Pancreas (tissue), 10 donors: ENCODE results near the gene SLU7. TPM values are rescaled to one million over a fixed set of nuclear protein-coding genes. Genes with fewer than 3 reads are reported as not detected.

Experiments
- ATAC-seq, 4 donors: fragments of 200-7000 bp; cut with Tn5 transposase; one replicate each; pipeline versions ENCODE4 v1.8.0 to v1.9.1; 2020; ENCODE audit warnings: mild to moderate bottlenecking in 4 of 4, moderate library complexity in 4 of 4
- DNase-seq, 6 donors: peaks; one replicate each; pipeline ENCODE4 v3.0.0-alpha.2; 2020
- FAIRE-seq: peaks from 2 replicates; lab custom pipeline; 2012; peaks lifted over from hg19 to GRCh38; lab: Jason Lieb, UNC
- H3K27ac ChIP-seq, 4 donors: fragments of 200-600 bp; sonication (generic); 1 replicate in 3 of 4; 2 replicates in 1 of 4; pipeline versions ENCODE4 v1.5.0 to v1.8.0; 2020
- H3K27me3 ChIP-seq, 4 donors: fragments of 200-600 bp; one replicate each; pipeline ENCODE4 v1.8.0; 2021
- H3K36me3 ChIP-seq, 3 donors: fragments of 200-600 bp; sonication (generic) in 1 of 3; one replicate each; pipeline versions ENCODE4 v1.5.0 to v1.8.0; 2020 to 2021
- H3K4me1 ChIP-seq, 3 donors: fragments of 200-600 bp; one replicate each; pipeline ENCODE4 v1.8.0; 2021
- H3K4me3 ChIP-seq, 4 donors: fragments of 200-600 bp; sonication (generic) in 2 of 4; one replicate each; pipeline versions ENCODE4 v1.5.0 to v1.8.0; 2020 to 2021
- H3K9me3 ChIP-seq, 4 donors: fragments of 200-600 bp; one replicate each; pipeline ENCODE4 v1.8.0; 2021
- WGBS, 2 donors: extraction: QIAGEN DNeasy Blood & Tissue Kit; methylation state at CpG; one replicate each; pipeline ENCODE4 v1.1.7; 2013; 5-methylcytosine and 5-hydroxymethylcytosine counted together
- intact Hi-C, 3 donors: fragments of 100-400 bp; cut with DNase I; formaldehyde crosslinking; loops; one replicate each; pipeline versions ENCODE4 v1.11.1 to v1.14.2; 2022
- polyA plus RNA-seq, 2 donors: library from polyadenylated mRNA; stranded (reverse); fragments of 200-250 nt; gene quantifications; one replicate each; pipeline ENCODE4 v1.2.3, GENCODE V29; 2013
- total RNA-seq, 6 donors: library from RNA; stranded (reverse); fragmentation: NEBNext Ultra II Directional in 4 of 6; extraction: Animal tissue kit (Norgen Biotek cat#: 25700) in 4 of 6; gene quantifications; one replicate each; pipeline versions ENCODE4 v1.2.1 to v1.2.4, GENCODE V29; 2021 to 2023
- TF ChIP-seq, protein P1 (sequence below), 4 donors: fragments of 200-600 bp; sonication (generic) in 3 of 4; IDR thresholded peaks; one replicate each; pipeline versions ENCODE4 v1.5.0 to v1.8.0; 2021; ENCODE audit warnings: antibody characterized with exemption in 4 of 4
- donor health status: healthy with polysubstance abuse.
- donor health status: DM: no; HTN: no; CAD: no; lungs with moderate emphysema.
- donor health status: DM: no; HTN: no; CAD: no.
- donor health status: control.
- donor health status: control.
- donor health status: Bipolar disorder and iron deficiency.
- donor health status: DM: yes; HTN: yes; CAD: no.
- donor health status: DM: no; HTN: no; CAD: no.
- donor health status: DM: no; HTN: no; CAD: no.
- donor health status: DM: yes; HTN: yes; CAD: no.

The SLU7 gene
- total and polyA plus RNA-seq, 8 donors, result 12.3 to 24.6 (median 20.6) TPM

DNA sequence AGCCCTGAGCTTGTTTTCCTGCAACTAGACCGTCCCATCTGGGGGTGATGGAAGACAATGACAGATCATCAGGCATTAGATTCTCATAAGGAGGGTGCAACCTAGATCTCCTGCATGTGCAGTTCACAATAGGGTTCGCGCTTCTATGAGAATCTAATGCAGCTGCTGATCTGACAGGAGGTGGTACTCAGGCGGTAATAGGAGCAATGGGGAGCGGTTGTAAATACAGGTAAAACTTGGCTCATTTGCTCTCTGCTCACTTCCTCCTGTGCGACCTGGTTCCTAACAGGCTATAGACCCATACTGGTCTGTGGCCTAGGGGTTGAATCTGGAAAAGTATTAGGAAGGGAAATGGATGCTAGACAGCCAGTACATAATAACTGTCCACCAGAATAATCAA is 42.5 kb upstream of the SLU7 start:
- Histone ChIP-seq H3K4me1 (peaks cover 0 to 10% (median 0%) of the 10 kb centered on the region in 3 donors), H3K36me3 (no peaks in the 10 kb centered on the region), H3K9me3 (no peaks in the 10 kb centered on the region), H3K27me3 (no peaks in the 10 kb centered on the region), H3K4me3 (no peak overlapping the region), H3K27ac (no peak overlapping the region)
- TF ChIP-seq, protein P1, sequence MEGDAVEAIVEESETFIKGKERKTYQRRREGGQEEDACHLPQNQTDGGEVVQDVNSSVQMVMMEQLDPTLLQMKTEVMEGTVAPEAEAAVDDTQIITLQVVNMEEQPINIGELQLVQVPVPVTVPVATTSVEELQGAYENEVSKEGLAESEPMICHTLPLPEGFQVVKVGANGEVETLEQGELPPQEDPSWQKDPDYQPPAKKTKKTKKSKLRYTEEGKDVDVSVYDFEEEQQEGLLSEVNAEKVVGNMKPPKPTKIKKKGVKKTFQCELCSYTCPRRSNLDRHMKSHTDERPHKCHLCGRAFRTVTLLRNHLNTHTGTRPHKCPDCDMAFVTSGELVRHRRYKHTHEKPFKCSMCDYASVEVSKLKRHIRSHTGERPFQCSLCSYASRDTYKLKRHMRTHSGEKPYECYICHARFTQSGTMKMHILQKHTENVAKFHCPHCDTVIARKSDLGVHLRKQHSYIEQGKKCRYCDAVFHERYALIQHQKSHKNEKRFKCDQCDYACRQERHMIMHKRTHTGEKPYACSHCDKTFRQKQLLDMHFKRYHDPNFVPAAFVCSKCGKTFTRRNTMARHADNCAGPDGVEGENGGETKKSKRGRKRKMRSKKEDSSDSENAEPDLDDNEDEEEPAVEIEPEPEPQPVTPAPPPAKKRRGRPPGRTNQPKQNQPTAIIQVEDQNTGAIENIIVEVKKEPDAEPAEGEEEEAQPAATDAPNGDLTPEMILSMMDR (IDR thresholded peaks at IDR 0.05), result no peak
- DNase-seq (no peak), ATAC-seq (no peak), FAIRE-seq (no peak)
- WGBS, 2 donors, result 84 to 97% methylated on average over 6 of the region's 6 CpGs
- intact Hi-C loops, result no loop called here

DNA sequence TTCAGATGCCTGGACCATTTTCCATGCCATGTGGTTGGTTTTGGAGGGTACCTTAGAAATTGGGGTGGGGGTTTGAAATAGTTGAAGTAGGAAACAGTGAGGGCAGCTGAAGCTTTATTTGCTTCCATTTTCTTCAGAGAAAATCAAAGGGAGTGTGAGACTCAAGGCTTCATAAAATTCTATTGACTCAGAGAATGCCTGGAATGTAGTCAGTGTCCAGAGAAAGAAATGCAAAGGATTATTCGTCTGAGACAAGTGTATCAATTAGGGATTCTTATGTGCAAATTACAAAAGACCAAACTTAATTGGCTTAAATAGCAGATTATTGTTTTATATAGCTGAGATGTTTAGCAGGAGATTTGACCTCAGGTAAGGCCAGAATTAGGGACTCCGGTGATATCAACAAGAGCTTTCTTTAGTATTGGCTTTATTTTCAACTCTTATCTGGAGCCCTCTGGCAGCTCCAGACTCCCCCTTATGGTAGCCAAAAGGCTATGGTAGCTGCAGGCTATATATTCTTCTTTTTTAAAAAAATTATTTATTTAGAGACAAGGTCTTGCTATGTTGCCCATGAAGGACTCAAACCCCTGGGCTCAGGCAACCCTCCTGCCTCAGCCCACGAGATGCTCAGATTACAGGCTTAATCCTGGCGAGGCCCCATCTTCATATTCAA is 41.6 kb upstream of the SLU7 start:
- intact Hi-C loops, result no loop called here
- TF ChIP-seq, protein P1 (IDR thresholded peaks at IDR 0.05), result no peak
- Histone ChIP-seq H3K27me3 (no peaks in the 10 kb centered on the region), H3K4me3 (no peak overlapping the region), H3K27ac (no peak overlapping the region), H3K9me3 (no peaks in the 10 kb centered on the region), H3K4me1 (peaks cover 0 to 6% (median 0%) of the 10 kb centered on the region in 3 donors), H3K36me3 (no peaks in the 10 kb centered on the region)
- no peak for FAIRE-seq
- no peak for DNase-seq
- no peak for ATAC-seq
- 80 to 88% methylated on average over 4 of the region's 4 CpGs for WGBS, 2 donors

DNA sequence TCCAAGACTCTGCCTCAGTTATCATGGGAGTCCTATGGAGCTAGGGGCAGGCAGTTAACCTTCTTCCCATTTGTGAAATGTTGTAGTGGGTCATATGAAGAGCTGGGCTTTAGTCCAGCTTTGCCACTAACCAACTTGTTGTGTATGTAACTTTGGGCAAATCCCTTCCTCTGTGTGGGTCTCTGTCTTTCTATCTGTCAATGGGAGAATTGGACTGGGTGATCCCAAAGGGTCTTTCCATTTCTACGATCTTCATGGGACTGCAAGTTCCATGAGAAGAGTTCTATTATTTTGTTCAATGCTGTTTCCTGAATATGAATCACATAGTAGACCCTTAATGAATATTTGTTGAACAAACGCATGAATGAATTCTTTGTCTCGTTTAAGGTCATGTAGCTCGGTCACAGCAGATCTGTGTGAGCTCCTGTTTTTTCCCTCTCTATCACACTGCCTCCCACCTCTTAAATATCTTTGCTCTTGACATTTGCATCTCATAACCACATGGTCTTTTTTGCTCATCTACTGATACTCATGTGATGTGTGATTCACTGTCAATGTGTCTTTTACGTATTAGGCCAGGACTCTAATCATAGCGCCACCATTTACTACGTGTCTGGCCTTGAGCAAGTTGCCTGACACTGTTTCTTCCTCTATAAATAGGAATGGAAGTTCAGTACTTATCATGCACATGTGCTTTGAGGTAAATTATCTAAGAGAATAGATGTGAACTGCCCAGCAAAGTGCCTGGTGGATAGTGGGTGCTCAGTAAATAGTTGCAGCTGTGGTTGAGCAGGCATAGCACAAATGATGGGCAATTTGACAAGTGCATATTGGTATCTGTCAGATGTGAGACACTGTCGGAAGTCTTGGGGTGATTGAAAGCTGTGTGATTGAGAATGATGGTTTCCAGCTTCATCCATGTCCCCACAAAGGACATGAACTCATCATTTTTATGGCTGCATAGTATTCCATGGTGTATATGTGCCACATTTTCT is 40.2 kb upstream of the SLU7 start:
- Histone ChIP-seq H3K4me1 (peaks cover 0 to under 1% (median 0%) of the 10 kb centered on the region in 3 donors), H3K9me3 (no peaks in the 10 kb centered on the region), H3K27ac (no peak overlapping the region), H3K36me3 (no peaks in the 10 kb centered on the region), H3K4me3 (no peak overlapping the region), H3K27me3 (no peaks in the 10 kb centered on the region)
- WGBS, 2 donors, result 75 to 80% methylated on average over 8 of the region's 8 CpGs
- TF ChIP-seq, protein P1 (IDR thresholded peaks at IDR 0.05), result no peak
- no peak for FAIRE-seq
- intact Hi-C loops, result no loop called here
- no peak for ATAC-seq
- DNase-seq, result no peak

DNA sequence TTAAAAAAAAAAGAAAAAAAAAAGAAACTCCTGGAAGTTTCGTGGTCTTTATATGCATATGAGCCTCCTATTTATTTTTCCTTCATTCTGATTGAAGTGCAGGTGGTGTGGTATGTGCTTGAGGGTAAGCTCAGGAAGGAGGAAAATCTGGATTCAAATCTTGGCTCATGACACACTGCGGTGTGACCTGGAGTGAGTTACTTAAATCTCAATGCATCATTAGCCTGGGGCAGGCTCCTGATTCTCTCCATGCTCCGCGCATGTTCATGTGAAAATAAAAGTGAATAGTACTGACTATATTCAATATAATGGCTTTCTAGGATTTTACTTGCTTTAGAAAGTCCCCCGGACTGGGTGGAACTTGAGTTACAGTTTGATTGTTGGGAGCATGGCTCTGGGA is 38.4 kb upstream of the SLU7 start:
- intact Hi-C loops, result no loop called here
- no peaks in the 10 kb centered on the region for H3K36me3 ChIP-seq
- FAIRE-seq, result no peak
- H3K4me3 ChIP-seq, result no peak overlapping the region
- 89 to 93% methylated on average over 5 of the region's 5 CpGs for WGBS, 2 donors
- H3K27ac ChIP-seq, result no peak overlapping the region
- no peaks in the 10 kb centered on the region for H3K27me3 ChIP-seq
- no peaks in the 10 kb centered on the region for H3K9me3 ChIP-seq
- TF ChIP-seq, protein P1 (IDR thresholded peaks at IDR 0.05), result no peak
- no peaks in the 10 kb centered on the region for H3K4me1 ChIP-seq
- ATAC-seq, result no peak
- DNase-seq, result no peak
